Esophagus squamous epithelium (tissue), 4 donors: ENCODE results near the gene ADAMTSL3.

Source experiments
- CTCF ChIP-seq, 6 experiments: fragments of 450-650 bp in 4 of 6; fragments of 200-600 bp in 2 of 6; sonication (generic) in 2 of 6; IDR thresholded peaks; one replicate each; pipeline ENCODE4 v1.5.1; 2016 to 2019; ENCODE audit warnings: antibody characterized with exemption in 6 of 6, mild to moderate bottlenecking in 4 of 6, moderate library complexity in 4 of 6
- POLR2A ChIP-seq, 4 donors: fragments of 450-650 bp; IDR thresholded peaks; one replicate each; pipeline ENCODE4 v1.6.1; 2017; ENCODE audit warnings: antibody characterized with exemption in 4 of 4, mild to moderate bottlenecking in 4 of 4, moderate library complexity in 3 of 4

- TF ChIP-seq CTCF (IDR thresholded peaks at IDR 0.05) = no peak
- TF ChIP-seq POLR2A (IDR thresholded peaks at IDR 0.05) = no peak
Observed at GRCh38 chr15:83673385-83673784, 19.5 kb downstream of the ADAMTSL3 start.
